SH-SY5Y (cell line): ENCODE data around the gene BRD3OS.

Source experiments
- GATA2 ChIP-seq: IDR thresholded peaks from 2 replicates; pipeline ENCODE4 v1.6.1; 2011; ENCODE audit warnings: mild to moderate bottlenecking, low read depth, low read length
- GATA3 ChIP-seq: IDR thresholded peaks from 2 replicates; pipeline ENCODE4 v1.6.1; 2011; ENCODE audit warnings: low read depth, mild to moderate bottlenecking, low read length, moderate library complexity

DNA sequence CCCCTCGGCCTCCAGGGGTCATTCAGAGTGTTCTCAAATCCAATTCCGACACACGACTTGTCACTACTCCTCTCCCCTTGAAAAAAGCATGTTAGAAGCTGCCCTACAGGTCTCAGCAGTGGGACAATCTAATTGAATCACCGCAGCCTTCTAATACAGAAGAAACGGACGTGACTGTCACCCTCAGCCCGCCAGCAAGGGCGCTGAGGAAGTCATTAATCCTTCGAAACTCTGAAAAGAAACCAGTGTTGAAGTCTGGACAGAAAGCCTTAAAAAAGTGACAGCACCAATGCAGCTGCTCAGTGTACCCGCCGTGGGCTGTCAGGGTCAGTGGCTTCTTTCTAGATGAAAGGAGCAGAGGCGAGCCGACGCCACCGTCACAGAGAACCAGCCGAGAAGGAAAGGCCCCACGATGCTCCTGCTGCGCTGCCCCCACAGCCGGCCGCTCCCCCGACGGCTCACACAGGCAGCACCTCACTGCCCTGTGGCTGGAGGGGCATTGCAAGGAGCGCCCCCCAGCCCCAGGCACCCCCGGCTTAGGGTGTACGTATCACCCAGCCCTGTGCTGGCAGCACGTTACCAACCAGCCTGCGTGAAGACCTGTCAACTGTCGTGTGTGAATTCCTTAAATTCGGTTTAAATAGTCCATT, 5.7 kb downstream of the BRD3OS start:
- TF ChIP-seq GATA2 (no peak), GATA3 (no peak)
